DMS53 (cell line): Measurements from ENCODE around the gene CACNA2D2.

ENCODE experiments used
- DNase-seq: peaks from one replicate; lab custom pipeline; 2025; lab: John Stamatoyannopoulos, UW

CACNA2D2 gene

GRCh38 chr3:50502225-50502583 lies 1.2 kb downstream of the CACNA2D2 start:
- DNase-seq = peak; percentile 3

GRCh38 chr3:50495609-50496423 lies 7.6 kb downstream of the CACNA2D2 start:
- no peak for DNase-seq

GRCh38 chr3:50494126-50494525 lies 9.3 kb downstream of the CACNA2D2 start:
- no peak for DNase-seq

GRCh38 chr3:50493623-50494022 lies 9.8 kb downstream of the CACNA2D2 start:
- DNase-seq = no peak

- no peak for DNase-seq
Measured at GRCh38 chr3:50493086-50493485, 10.3 kb downstream of the CACNA2D2 start.

- DNase-seq = no peak
Measured at GRCh38 chr3:50491023-50491422, 12.4 kb downstream of the CACNA2D2 start.

GRCh38 chr3:50490424-50490823 lies 13.0 kb downstream of the CACNA2D2 start:
- no peak for DNase-seq

- no peak for DNase-seq
Measured at GRCh38 chr3:50487181-50487580, 16.3 kb downstream of the CACNA2D2 start.

GRCh38 chr3:50486219-50486888 lies 17.1 kb downstream of the CACNA2D2 start:
- DNase-seq = no peak

- DNase-seq = no peak
Measured at GRCh38 chr3:50484722-50485121, 18.7 kb downstream of the CACNA2D2 start.

- DNase-seq = no peak
Measured at GRCh38 chr3:50483374-50483773, 20.1 kb downstream of the CACNA2D2 start.

GRCh38 chr3:50481992-50482391 lies 21.4 kb downstream of the CACNA2D2 start:
- DNase-seq = peak; percentile 0

GRCh38 chr3:50480471-50480870 lies 23.0 kb downstream of the CACNA2D2 start:
- no peak for DNase-seq

- no peak for DNase-seq
Measured at GRCh38 chr3:50479523-50479922, 23.9 kb downstream of the CACNA2D2 start.

- DNase-seq = no peak
Measured at GRCh38 chr3:50478671-50479260, 24.7 kb downstream of the CACNA2D2 start.

GRCh38 chr3:50478051-50478450 lies 25.4 kb downstream of the CACNA2D2 start:
- no peak for DNase-seq

- DNase-seq = no peak
Measured at GRCh38 chr3:50475348-50475747, 28.1 kb downstream of the CACNA2D2 start.

GRCh38 chr3:50474717-50475116 lies 28.7 kb downstream of the CACNA2D2 start:
- DNase-seq = no peak

GRCh38 chr3:50473768-50474167 lies 29.7 kb downstream of the CACNA2D2 start:
- no peak for DNase-seq

GRCh38 chr3:50472958-50473357 lies 30.5 kb downstream of the CACNA2D2 start:
- no peak for DNase-seq

GRCh38 chr3:50470658-50471057 lies 32.8 kb downstream of the CACNA2D2 start:
- DNase-seq = no peak

- no peak for DNase-seq
Measured at GRCh38 chr3:50467919-50468318, 35.5 kb downstream of the CACNA2D2 start.

- DNase-seq = no peak
Measured at GRCh38 chr3:50466177-50466576, 37.3 kb downstream of the CACNA2D2 start.
